ENCODE results near the gene JHY.

Gene JHY

DNA sequence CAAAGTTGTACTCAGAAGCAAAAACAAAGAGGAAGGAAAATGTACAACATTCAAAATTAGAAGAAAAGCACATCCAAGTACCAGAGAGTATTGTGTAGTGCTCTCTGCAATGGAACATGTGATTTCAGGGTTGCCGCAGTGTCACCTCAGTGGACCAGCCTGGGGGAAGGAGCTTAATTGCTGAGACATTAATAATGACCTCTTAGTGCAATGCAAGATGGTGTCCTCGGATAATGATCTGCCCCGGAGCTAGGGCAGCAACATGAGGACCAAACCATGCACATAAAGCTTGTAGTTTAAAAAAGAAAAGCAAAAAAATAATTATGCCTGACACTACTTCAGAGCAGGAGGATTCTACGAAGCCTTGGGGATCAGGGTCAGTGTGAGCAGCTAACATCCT, 11.3 kb upstream of the JHY start:
- DNase-seq (ENCODE audit: low spot score), result no peak

- DNase-seq (ENCODE audit: low spot score), result no peak
Measured at GRCh38 chr11:122872046-122872445, 10.5 kb upstream of the JHY start.

DNA sequence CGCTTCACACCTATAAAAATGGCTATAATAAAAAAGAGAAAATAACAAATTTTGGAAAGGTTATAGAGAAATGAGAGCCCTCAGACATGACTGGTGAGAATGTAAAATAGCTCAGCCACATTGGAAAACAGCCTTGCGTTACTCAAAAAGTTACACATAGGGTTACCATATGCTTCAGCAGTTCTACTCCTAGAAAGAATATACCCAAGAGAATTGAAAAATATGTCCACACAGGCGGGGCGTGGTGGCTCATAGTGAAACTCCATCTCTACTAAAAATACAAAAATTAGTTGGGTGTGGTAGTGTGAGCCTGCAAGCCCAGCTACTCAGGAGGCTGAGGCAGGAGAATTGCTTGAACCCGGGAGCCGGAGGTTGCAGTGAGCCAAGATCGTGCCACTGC, 7.6 kb upstream of the JHY start:
- no peak for DNase-seq (ENCODE audit: low spot score)

DNA sequence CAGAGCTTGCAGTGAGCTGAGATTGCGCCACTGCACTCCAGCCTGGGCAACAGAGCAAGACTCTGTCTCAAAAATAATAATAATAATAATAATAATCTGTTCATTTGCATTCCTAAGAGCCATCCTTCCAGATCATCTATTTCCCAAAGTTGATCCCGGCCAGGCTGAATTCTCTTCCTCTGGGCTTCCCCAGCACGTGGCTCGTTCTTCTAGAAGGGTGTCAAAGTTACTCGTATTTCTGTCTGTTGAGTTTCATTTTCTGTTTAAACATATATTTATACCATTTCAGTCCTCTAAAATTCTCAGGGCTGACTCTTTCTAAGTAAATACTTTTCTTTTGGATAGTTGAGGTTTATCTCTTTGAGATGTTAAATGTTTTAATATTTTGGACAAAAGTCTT, 4.8 kb upstream of the JHY start:
- no peak for DNase-seq (ENCODE audit: low spot score)

DNA sequence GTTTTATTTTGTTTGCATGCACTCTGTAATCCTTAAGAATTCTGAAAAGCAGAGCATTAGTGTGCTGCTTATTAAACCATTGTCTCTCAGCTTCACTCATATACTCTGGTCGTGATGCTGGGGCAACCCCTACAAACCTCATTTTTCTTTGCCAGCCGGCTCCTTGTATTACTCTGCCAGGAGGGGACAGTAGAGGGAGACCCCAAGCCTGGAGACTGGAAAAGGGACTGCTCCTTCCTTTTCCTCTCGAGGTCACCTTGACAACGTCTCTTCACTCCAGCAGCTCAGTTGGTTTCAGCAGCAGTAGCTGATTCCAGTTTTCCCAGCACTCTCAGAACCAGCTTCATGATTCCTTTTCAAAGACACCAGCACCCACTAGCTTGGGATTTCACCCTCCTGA, 2.8 kb upstream of the JHY start:
- DNase-seq (ENCODE audit: low spot score), result no peak

GRCh38 chr11:122882857-122883645, 492 bp downstream of the JHY start:
- DNase-seq (ENCODE audit: low spot score), result peak; percentile 62

GRCh38 chr11:122883646-122883979, 1.1 kb downstream of the JHY start:
- DNase-seq (ENCODE audit: low spot score), result no peak

DNA sequence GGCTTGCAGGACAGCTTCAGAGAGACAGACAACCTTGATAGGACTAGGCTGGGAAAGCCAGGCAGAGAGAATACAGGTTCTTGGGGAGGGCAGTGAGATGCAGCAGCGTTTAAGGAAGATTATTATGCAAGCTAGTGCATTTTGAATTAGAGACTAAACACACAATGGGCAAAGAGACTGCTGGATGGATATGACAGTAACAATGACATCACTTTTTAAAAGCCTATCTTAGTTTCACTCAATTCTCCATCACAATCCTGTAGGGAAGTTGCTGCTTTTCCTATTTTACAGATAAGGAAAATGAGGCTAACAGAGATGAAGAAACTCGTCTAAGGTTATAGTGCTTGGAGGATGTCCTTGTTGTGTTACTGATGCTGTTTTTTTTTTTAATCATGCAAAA, 5.6 kb downstream of the JHY start:
- no peak for DNase-seq (ENCODE audit: low spot score)

- DNase-seq (ENCODE audit: low spot score), result no peak
Measured at GRCh38 chr11:122893131-122893530, 10.6 kb downstream of the JHY start.

- no peak for DNase-seq (ENCODE audit: low spot score)
Measured at GRCh38 chr11:122895563-122895962, 13.0 kb downstream of the JHY start.

DNA sequence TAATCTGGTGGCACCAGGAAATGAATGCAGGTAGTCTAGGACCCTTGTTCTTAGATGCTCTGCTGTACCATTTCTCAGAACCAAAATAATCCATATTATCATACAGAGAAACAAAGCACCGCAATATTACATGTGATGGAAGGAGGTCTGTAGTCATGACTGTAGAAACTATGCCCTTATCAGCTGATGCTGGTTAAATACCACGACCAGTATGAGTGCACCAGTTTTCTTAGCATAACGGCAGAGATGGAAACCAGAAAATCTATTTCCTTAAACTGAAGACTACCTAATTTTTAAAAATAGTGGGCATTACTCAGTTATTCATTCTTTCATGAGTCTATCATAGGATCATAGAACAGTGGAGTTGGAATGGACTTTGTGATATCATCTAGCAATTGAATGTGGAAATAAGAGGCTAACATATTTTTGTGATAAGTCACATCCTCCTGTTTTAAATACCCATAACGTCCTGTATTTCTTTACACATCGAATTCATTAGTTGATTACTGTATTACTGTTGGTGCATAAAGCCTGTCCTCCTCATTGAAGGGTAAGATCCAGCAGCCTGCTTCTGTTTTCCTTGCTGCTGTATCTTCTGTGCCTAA, 15.1 kb downstream of the JHY start:
- DNase-seq (ENCODE audit: low spot score), result no peak

GRCh38 chr11:122898799-122899198, 16.2 kb downstream of the JHY start:
- DNase-seq (ENCODE audit: low spot score), result no peak

GRCh38 chr11:122900587-122901202, 18.1 kb downstream of the JHY start:
- no peak for DNase-seq (ENCODE audit: low spot score)

DNA sequence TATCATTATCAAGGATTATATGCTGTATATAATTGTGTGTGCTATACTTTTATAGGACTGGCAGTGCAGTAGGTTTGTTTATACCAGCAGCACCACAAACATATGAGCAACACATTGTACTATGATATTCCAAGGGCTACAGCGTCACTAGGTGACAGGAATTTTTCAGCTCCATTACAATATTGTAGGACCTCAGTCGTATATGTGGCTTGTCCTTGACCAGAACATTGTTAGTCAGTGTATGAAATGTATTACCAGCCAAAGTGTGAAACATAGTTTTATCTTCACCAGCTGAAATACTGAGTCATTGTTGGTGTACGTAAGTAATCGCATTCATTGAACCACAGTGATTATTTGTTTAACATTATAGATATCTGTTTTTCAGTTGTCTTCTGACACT, 20.4 kb downstream of the JHY start:
- DNase-seq (ENCODE audit: low spot score), result no peak

DNA sequence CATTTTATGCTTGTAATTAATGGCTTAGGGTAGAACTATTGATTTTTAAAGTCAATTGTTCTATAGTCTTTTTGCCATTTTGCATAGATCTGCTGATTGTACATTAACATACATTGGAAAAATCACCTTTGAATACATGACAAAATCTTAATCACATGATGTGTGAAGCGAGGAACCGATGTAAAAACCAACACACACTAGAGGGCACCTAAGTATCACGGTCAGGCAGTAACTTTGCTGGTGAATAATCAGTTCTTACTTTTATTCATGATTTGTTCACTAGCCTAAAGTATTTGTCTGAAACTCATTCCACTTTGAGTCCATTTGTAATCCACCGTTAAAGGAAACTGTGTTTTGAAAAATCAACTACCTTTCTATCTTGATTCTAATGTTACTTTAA, 28.2 kb downstream of the JHY start:
- DNase-seq (ENCODE audit: low spot score), result no peak

GRCh38 chr11:122917311-122917710, 34.8 kb downstream of the JHY start:
- DNase-seq (ENCODE audit: low spot score), result peak; percentile 17

- DNase-seq (ENCODE audit: low spot score), result no peak
Measured at GRCh38 chr11:122918734-122919133, 36.2 kb downstream of the JHY start.

- no peak for DNase-seq (ENCODE audit: low spot score)
Measured at GRCh38 chr11:122920579-122920978, 38.0 kb downstream of the JHY start.

DNA sequence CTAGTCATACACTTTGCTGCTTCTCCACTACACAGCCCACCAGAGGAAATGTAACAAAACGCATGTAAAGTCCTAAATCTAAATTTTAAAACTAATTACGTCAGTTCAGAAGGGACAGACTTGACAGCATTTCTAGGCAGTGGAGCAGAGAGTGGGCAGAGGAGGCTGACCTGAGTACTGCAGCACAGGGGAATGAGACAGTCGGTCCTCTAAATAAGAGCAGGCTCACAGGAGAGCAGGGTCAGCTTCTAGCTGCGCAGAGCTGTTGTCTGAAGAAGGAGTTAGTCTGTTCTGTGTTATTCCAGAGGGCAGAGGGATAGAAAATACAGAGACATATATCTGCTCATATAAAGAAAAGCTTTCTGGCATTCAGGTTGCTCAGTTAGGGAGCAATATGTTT, 40.3 kb downstream of the JHY start:
- no peak for DNase-seq (ENCODE audit: low spot score)

DNA sequence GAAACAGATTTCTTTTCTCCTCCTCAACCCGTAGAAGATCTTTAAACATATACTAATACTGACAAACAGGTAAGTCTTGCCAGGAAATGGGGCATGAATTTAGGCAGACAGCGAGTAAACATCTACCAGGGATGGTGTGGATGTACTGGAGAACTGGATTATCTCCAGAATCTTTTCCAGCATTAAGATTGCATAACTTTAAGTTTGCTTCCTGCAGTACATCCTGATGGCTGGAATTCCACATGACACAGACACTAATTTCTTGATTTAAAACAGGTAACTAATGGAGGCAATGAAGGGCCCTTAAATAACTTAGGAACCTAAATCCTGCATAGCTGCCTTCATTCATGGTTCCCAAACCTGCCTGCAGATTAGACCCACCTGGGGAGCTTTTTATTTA, 40.7 kb downstream of the JHY start:
- DNase-seq (ENCODE audit: low spot score), result no peak

DNA sequence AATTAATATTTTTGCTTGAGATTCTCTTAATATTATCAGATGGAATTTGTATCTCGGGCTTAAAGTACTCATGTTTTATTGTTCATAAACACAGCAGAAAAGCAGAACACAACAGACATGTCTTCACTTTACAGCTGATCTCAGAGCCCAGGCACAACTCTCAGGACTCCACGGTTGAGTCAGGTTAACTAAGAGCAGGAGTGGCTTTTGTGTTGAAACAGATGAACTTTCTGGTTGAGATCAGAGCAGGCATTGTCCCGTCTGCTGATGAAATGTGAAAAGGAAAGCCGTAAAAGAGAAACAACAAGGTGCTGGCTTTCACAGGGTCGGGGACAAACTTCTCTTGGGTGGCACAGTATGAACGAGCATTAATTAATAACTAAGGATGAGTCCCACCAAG, 49.0 kb downstream of the JHY start:
- DNase-seq (ENCODE audit: low spot score), result no peak

GRCh38 chr11:122933416-122933815, 50.9 kb downstream of the JHY start:
- DNase-seq (ENCODE audit: low spot score), result no peak

DNA sequence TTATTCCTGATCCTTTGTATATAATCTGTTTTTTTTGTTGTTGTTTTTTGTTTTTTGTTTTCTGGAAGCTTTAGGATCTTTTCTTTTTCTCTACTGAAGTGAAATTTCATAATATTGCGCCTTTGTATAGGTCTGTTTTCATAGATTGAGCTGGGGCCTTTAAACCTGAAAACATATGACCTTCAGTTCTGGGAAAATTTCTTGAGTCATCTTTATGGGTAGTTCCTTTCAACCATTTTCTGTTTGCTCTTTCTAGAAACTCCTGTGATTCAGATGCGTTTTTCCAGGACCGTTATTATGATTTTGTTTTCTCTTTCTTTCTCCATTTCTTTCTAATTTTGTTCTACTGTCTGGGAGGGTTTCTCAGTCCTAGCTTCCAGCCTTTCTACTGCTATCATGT, 55.4 kb downstream of the JHY start:
- no peak for DNase-seq (ENCODE audit: low spot score)

GRCh38 chr11:122938557-122938956, 56.0 kb downstream of the JHY start:
- DNase-seq (ENCODE audit: low spot score), result no peak

All from LoVo (cell line).